ENCODE data around the gene RPL10A.

Gene RPL10A

DNA sequence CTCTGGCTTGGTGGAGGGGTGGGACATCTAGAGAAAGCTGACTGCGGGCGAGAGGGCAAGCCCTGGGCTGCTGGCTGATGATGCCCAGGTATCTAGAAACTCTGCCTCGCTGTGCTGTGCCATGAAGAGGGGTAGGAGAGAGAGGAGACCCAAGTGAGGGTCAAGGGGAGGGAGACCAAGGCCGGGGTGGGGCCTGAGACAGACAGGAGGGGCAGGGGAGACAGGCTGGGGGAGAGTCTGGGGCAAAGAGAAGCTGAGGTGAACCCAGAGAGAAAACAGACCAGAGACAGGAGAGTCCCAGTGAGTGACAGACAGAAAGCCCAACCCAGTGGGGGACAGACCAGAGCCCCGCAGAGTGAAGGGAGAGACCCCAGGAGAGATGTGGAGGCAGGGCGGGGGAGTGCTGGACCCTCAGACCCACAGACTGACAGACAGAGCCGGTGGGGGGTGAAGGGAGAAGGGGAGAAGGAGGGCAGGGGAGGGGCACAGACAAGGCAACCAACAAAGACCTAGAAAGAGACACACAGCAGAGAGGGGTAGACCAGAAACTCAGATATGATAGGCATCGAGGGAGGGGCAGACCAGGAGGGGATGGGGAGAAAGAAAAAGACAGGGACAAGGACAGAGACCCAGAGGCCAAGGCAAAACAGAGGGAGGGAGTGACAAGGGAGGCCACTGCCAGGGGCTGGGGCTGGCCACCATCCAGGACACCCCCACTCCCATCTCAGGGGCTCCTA lies 22.8 kb downstream of the RPL10A start:
- Histone ChIP-seq H3K4me3 (ENCODE audit: low read depth in 1 of 2, low read length in 2 of 2) (no peak overlapping the region), H3K27ac (ENCODE audit: low read length) (no peak overlapping the region), H3K27me3 (ENCODE audit: insufficient read depth, low read length, poor library complexity) (peaks cover 9% of the 10 kb centered on the region), H3K4me1 (ENCODE audit: insufficient read depth, low read length) (no peaks in the 10 kb centered on the region), H3K36me3 (ENCODE audit: insufficient read depth, low read length) (no peaks in the 10 kb centered on the region), H4K20me1 (ENCODE audit: insufficient read depth, low read length) (peaks cover 4% of the 10 kb centered on the region; the same call in 1 of the 2 replicates), H3K79me2 (ENCODE audit: insufficient read depth, low read length) (no peaks in the 10 kb centered on the region), H3K4me2 (ENCODE audit: insufficient read depth, low read length) (no peak overlapping the region), H2AFZ (ENCODE audit: low read depth, low read length) (no peak overlapping the region), H3K9me3 (ENCODE audit: insufficient read depth, low read length, severe bottlenecking) (no peaks in the 10 kb centered on the region), H3K9ac (ENCODE audit: low read depth, low read length) (no peak overlapping the region)
- DNase-seq (no peak), ATAC-seq (ENCODE audit: insufficient read depth, low read depth) (no peak)
- TF ChIP-seq, protein P1, sequence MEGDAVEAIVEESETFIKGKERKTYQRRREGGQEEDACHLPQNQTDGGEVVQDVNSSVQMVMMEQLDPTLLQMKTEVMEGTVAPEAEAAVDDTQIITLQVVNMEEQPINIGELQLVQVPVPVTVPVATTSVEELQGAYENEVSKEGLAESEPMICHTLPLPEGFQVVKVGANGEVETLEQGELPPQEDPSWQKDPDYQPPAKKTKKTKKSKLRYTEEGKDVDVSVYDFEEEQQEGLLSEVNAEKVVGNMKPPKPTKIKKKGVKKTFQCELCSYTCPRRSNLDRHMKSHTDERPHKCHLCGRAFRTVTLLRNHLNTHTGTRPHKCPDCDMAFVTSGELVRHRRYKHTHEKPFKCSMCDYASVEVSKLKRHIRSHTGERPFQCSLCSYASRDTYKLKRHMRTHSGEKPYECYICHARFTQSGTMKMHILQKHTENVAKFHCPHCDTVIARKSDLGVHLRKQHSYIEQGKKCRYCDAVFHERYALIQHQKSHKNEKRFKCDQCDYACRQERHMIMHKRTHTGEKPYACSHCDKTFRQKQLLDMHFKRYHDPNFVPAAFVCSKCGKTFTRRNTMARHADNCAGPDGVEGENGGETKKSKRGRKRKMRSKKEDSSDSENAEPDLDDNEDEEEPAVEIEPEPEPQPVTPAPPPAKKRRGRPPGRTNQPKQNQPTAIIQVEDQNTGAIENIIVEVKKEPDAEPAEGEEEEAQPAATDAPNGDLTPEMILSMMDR (IDR thresholded peaks at IDR 0.05; ENCODE audit: borderline replicate concordance, extremely low read depth, low read length, poor library complexity, severe bottlenecking), result no peak
- TF ChIP-seq EZH2 (IDR thresholded peaks at IDR 0.05; ENCODE audit: borderline replicate concordance, low read depth, low read length, severe bottlenecking), result no peak

DNA sequence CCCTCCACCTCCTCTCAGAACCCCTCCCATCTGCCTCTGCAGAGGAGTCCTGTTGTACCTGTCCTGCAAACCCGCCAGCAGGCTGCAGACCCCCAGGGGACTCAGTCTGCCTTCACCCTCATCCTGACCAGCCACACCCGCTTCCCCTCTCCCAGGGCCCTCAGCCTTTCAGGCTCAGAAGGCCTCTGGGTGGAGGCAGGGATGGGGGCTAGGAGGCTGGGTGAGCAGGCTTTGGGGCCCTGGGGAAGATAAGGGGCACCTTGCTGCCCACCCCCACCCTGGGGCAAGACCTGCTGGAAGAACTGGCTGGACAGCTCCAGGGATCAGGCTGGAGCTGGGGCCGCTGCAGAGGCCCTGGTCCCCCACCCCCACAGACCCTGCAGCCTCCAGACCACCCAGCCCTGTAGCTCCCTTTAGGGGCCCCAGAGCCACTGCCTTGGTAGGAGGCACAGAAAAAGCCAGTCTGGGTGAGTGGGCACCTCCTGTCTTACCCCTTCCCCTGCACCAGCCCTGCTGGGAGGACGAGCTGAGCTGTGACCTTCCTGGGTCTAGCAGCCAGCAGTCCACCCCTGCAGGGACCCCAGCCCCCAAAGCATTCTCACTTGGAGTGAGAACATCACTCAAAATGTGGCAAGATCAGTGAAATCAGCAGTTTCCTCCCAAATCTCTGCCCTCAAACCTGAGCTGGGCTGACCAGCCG lies 23.5 kb downstream of the RPL10A start:
- peaks cover 4% of the 10 kb centered on the region; the same call in 1 of the 2 replicates for H4K20me1 ChIP-seq (ENCODE audit: insufficient read depth, low read length)
- H3K36me3 ChIP-seq (ENCODE audit: insufficient read depth, low read length), result no peaks in the 10 kb centered on the region
- no peak overlapping the region for H3K4me2 ChIP-seq (ENCODE audit: insufficient read depth, low read length)
- no peak for TF ChIP-seq EZH2 (IDR thresholded peaks at IDR 0.05; ENCODE audit: borderline replicate concordance, low read depth, low read length, severe bottlenecking)
- TF ChIP-seq, protein P1 (IDR thresholded peaks at IDR 0.05; ENCODE audit: borderline replicate concordance, extremely low read depth, low read length, poor library complexity, severe bottlenecking), result no peak
- H3K9ac ChIP-seq (ENCODE audit: low read depth, low read length), result no peak overlapping the region
- no peak overlapping the region for H3K4me3 ChIP-seq (ENCODE audit: low read depth in 1 of 2, low read length in 2 of 2)
- no peaks in the 10 kb centered on the region for H3K4me1 ChIP-seq (ENCODE audit: insufficient read depth, low read length)
- no peak for DNase-seq
- H3K79me2 ChIP-seq (ENCODE audit: insufficient read depth, low read length), result no peaks in the 10 kb centered on the region
- H2AFZ ChIP-seq (ENCODE audit: low read depth, low read length), result no peak overlapping the region
- ATAC-seq (ENCODE audit: insufficient read depth, low read depth), result no peak
- H3K27ac ChIP-seq (ENCODE audit: low read length), result no peak overlapping the region
- H3K9me3 ChIP-seq (ENCODE audit: insufficient read depth, low read length, severe bottlenecking), result no peaks in the 10 kb centered on the region
- H3K27me3 ChIP-seq (ENCODE audit: insufficient read depth, low read length, poor library complexity), result peaks cover 9% of the 10 kb centered on the region

DNA sequence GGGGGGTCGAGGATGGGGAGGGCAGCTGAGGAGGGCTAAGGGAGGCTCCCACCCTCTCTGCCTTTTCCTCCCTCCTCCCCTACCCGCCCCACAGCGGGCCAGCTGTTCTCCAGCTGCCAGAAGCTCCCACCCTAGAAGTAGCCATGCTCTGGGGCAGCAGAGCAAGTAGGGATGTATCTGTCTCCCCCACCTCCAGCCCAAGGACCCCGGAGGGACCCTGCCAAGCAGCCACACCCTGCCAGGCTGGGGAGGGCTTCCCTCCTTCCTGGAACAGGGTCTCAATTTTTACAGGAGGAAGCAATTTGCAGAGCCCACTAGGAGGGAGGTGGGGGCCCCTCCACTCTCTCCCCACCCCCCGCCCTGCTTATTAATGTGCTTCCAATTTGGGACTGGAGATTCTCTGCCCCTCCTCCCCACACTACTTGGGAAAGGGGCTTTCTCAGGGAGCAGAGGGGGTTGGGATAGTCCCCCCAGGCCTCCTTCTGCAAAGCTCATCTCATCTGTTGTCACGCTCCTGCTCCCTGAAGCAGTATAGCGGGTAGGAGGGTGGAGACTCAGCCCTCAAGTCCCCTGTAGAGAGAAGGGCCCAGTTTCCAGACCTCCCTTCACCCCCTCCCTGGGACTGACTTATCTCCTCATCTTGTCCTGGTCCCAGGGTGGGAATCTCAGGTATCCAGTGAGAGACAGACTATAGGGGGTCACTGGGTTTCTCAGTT lies 24.2 kb downstream of the RPL10A start:
- Histone ChIP-seq H3K4me3 (ENCODE audit: low read depth in 1 of 2, low read length in 2 of 2) (no peak overlapping the region), H4K20me1 (ENCODE audit: insufficient read depth, low read length) (peaks cover 4% of the 10 kb centered on the region; the same call in 1 of the 2 replicates), H3K4me2 (ENCODE audit: insufficient read depth, low read length) (no peak overlapping the region), H3K27me3 (ENCODE audit: insufficient read depth, low read length, poor library complexity) (peaks cover 12% of the 10 kb centered on the region), H3K79me2 (ENCODE audit: insufficient read depth, low read length) (no peaks in the 10 kb centered on the region), H3K27ac (ENCODE audit: low read length) (no peak overlapping the region), H2AFZ (ENCODE audit: low read depth, low read length) (no peak overlapping the region), H3K36me3 (ENCODE audit: insufficient read depth, low read length) (no peaks in the 10 kb centered on the region), H3K9me3 (ENCODE audit: insufficient read depth, low read length, severe bottlenecking) (no peaks in the 10 kb centered on the region), H3K9ac (ENCODE audit: low read depth, low read length) (no peak overlapping the region), H3K4me1 (ENCODE audit: insufficient read depth, low read length) (peaks cover 4% of the 10 kb centered on the region)
- ATAC-seq (ENCODE audit: insufficient read depth, low read depth) (no peak), DNase-seq (no peak)
- no peak for TF ChIP-seq EZH2 (IDR thresholded peaks at IDR 0.05; ENCODE audit: borderline replicate concordance, low read depth, low read length, severe bottlenecking)
- TF ChIP-seq, protein P1 (IDR thresholded peaks at IDR 0.05; ENCODE audit: borderline replicate concordance, extremely low read depth, low read length, poor library complexity, severe bottlenecking), result no peak
